NT2/D1 (cell line): ENCODE data around the gene GASK1A.

Experiments
- SUZ12 ChIP-seq: IDR thresholded peaks from 2 replicates; pipeline ENCODE4 v1.6.1; 2011; ENCODE audit not compliant: insufficient read length, insufficient read depth; ENCODE audit errors: extremely low read depth
- YY1 ChIP-seq: IDR thresholded peaks from 2 replicates; pipeline ENCODE4 v1.6.1; 2011; ENCODE audit not compliant: insufficient read length, insufficient read depth
- ZNF274 ChIP-seq: IDR thresholded peaks from 2 replicates; pipeline ENCODE4 v1.6.1; 2011; ENCODE audit warnings: mild to moderate bottlenecking, low read depth, low read length

- TF ChIP-seq SUZ12 (no peak), YY1 (no peak), ZNF274 (no peak)
Measured at GRCh38 chr3:43025423-43025822, 46.3 kb downstream of the GASK1A start.
